HG02884 (cell line): ENCODE results near the gene SPAG6.
"Not testable (repeated sequence)": the region's sequence is repeated elsewhere in the genome, so short reads cannot be mapped to it uniquely, and the experiment has no call there.

Experiments
- ATAC-seq: cut with Tn5 transposase; IDR thresholded peaks from one replicate; pipeline ENCODE4 v1.9.1; 2021; ENCODE audit warnings: mild to moderate bottlenecking, moderate library complexity; ENCODE audit not compliant: unreplicated experiment

The SPAG6 gene

GRCh38 chr10:22345301-22346095 is at the start of gene SPAG6:
SPAG6 (plus strand) TSS chr10:22345496; CDS start chr10:22345612, 116 bp downstream.
- ATAC-seq, result no peak

GRCh38 chr10:22301193-22301592 is 44.1 kb upstream of the SPAG6 start:
- no peak for ATAC-seq

- no peak for ATAC-seq
Observed at GRCh38 chr10:22303461-22303860, 41.8 kb upstream of the SPAG6 start.

GRCh38 chr10:22305721-22306120 is 39.6 kb upstream of the SPAG6 start:
- ATAC-seq, result no peak

- ATAC-seq, result peak; percentile 100
Observed at GRCh38 chr10:22308390-22308789, 36.9 kb upstream of the SPAG6 start.

GRCh38 chr10:22309180-22310000 is 35.9 kb upstream of the SPAG6 start:
- no peak for ATAC-seq

- ATAC-seq, result not testable (repeated sequence)
Observed at GRCh38 chr10:22310012-22310411, 35.3 kb upstream of the SPAG6 start.

- ATAC-seq, result no peak
Observed at GRCh38 chr10:22310928-22311327, 34.4 kb upstream of the SPAG6 start.

- no peak for ATAC-seq
Observed at GRCh38 chr10:22314852-22315251, 30.4 kb upstream of the SPAG6 start.

GRCh38 chr10:22315455-22316285 is 29.6 kb upstream of the SPAG6 start:
- peak; percentile 11 for ATAC-seq

- peak; percentile 47 for ATAC-seq
Observed at GRCh38 chr10:22316286-22317075, 28.8 kb upstream of the SPAG6 start, which contains the start of gene COMMD3. COMMD3 (plus strand) TSS chr10:22316388; CDS start chr10:22316418, 30 bp downstream.

GRCh38 chr10:22317076-22317370 is 28.3 kb upstream of the SPAG6 start:
- ATAC-seq, result peak; percentile 21

- no peak for ATAC-seq
Observed at GRCh38 chr10:22317771-22318565, 27.3 kb upstream of the SPAG6 start.

GRCh38 chr10:22318772-22319171 is 26.5 kb upstream of the SPAG6 start:
- ATAC-seq, result no peak

GRCh38 chr10:22319547-22319979 is 25.7 kb upstream of the SPAG6 start:
- no peak for ATAC-seq

- ATAC-seq, result no peak
Observed at GRCh38 chr10:22319980-22320558, 25.2 kb upstream of the SPAG6 start.

- no peak for ATAC-seq
Observed at GRCh38 chr10:22320591-22321155, 24.6 kb upstream of the SPAG6 start, which contains the start of gene BMI1. BMI1 (plus strand) TSS chr10:22321099; CDS start chr10:22326450, 5,351 bp downstream.

GRCh38 chr10:22321156-22321923 is 24.0 kb upstream of the SPAG6 start:
- ATAC-seq, result no peak
